ENCODE results near the gene PIPOX. TPM values are rescaled to one million over a fixed set of nuclear protein-coding genes. Genes with fewer than 3 reads are reported as not detected.

The PIPOX gene
- total RNA-seq, 1 donor from 2014 or later = 1.7 TPM

DNA sequence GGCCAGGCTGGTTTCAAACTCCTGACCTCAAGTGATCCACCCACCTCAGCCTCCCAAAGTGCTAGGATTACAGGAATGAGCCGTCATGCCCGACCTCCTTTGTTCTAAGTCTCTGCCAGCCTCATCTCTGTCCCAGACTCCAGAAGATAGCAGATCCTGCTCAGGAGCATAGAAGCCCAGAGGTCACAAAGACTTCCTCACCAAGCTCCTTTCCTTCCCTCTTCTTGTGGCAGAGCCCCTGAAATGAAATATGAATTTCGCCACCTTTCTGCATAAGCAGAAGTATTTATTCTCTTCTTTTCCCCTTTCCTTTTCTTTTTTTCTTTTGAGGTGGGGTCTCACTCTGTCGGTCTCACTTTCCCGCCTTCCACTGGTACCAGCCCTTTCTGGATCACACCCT lies 11.5 kb upstream of the PIPOX start:
- no peak overlapping the region for H3K27ac ChIP-seq
- TF ChIP-seq, protein P1, sequence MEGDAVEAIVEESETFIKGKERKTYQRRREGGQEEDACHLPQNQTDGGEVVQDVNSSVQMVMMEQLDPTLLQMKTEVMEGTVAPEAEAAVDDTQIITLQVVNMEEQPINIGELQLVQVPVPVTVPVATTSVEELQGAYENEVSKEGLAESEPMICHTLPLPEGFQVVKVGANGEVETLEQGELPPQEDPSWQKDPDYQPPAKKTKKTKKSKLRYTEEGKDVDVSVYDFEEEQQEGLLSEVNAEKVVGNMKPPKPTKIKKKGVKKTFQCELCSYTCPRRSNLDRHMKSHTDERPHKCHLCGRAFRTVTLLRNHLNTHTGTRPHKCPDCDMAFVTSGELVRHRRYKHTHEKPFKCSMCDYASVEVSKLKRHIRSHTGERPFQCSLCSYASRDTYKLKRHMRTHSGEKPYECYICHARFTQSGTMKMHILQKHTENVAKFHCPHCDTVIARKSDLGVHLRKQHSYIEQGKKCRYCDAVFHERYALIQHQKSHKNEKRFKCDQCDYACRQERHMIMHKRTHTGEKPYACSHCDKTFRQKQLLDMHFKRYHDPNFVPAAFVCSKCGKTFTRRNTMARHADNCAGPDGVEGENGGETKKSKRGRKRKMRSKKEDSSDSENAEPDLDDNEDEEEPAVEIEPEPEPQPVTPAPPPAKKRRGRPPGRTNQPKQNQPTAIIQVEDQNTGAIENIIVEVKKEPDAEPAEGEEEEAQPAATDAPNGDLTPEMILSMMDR (IDR thresholded peaks at IDR 0.05) = no peak
- TF ChIP-seq POLR2A (IDR thresholded peaks at IDR 0.05) = no peak
- TF ChIP-seq POLR2AphosphoS5 (IDR thresholded peaks at IDR 0.05; ENCODE audit: insufficient read depth in 1 of 2, low read depth in 1 of 2) = no peak

DNA sequence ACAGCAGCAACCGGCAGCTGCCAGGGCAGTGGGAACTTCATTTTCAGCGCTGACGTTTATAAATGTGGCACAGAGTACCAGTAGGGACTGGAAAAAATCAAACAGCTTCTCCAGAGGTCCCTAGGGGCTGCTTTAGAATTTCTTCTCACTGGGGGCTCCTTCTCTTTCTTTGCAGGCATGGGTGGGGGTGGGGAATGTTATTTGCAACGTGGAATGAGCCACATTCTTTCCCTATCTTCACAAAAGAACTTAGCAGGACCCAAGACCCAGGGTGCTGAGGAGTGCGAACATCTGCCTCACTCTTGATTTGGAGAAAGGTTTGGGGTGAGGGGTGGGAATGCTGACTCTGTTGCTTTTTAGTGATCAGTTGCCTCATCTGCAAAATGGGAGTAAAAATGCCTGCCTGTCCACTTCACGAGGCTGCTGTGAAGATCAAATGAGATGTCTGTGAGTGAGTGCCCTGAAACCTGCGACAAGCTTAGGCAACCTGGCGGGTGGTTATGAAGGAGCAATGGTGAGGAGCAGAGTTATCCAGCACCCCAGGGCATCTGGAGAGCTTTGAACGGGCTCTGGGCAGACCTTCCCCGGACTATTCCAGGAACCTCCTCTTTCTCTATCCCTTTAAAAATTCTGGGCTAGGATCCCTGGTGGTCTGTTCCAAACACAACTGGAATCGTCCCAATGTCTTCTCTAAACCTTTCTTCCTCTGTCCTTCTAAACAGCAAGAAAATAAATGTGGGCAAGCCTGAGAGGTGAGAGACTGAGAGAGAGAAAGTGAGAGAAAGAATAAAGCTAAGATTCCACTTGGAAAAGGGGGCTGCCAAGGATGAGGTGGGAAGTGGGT lies 10.7 kb upstream of the PIPOX start:
- Histone ChIP-seq H3K4me3 (no peak overlapping the region), H3K27ac (no peak overlapping the region), H3K27me3 (no peaks in the 10 kb centered on the region), H3K36me3 (no peaks in the 10 kb centered on the region), H3K4me1 (no peaks in the 10 kb centered on the region), H3K9me3 (no peaks in the 10 kb centered on the region)
- DNase-seq (ENCODE audit: extremely low spot score in 2 of 2) = no peak
- intact Hi-C loops (cut with DNase I) = no loop called here
- no peak for TF ChIP-seq POLR2A (IDR thresholded peaks at IDR 0.05)
- TF ChIP-seq, protein P1 (IDR thresholded peaks at IDR 0.05) = no peak
- no peak for TF ChIP-seq POLR2AphosphoS5 (IDR thresholded peaks at IDR 0.05; ENCODE audit: insufficient read depth in 1 of 2, low read depth in 1 of 2)

More for the DNA sequence above, 11.5 kb upstream of the PIPOX start:
- intact Hi-C loops (cut with DNase I) = no loop called here
- DNase-seq (ENCODE audit: extremely low spot score in 2 of 2) = no peak
- Histone ChIP-seq H3K27me3 (no peaks in the 10 kb centered on the region), H3K36me3 (no peaks in the 10 kb centered on the region), H3K9me3 (no peaks in the 10 kb centered on the region), H3K4me3 (no peak overlapping the region), H3K4me1 (no peaks in the 10 kb centered on the region)

DNA sequence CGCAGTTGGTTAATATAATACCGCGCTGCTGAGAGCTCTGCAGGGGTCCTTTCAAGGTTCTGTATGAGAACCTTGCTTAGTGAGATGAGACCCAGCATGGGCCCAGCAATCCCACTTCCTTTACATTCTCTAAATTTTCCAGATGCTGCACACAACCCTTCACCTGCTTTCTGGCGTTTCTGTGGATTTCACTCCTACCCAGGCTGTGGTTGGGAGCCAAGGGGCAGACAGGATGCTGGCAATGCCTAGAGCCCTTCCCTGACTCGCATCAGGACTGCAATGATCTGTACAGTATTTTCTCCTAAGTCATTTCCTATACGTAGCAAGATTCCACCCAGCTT lies 10.1 kb upstream of the PIPOX start:
- no peaks in the 10 kb centered on the region for H3K36me3 ChIP-seq
- H3K27me3 ChIP-seq = no peaks in the 10 kb centered on the region
- no peak overlapping the region for H3K27ac ChIP-seq
- H3K4me3 ChIP-seq = no peak overlapping the region
- DNase-seq (ENCODE audit: extremely low spot score in 2 of 2) = no peak
- no peaks in the 10 kb centered on the region for H3K4me1 ChIP-seq
- no peaks in the 10 kb centered on the region for H3K9me3 ChIP-seq
- intact Hi-C loops (cut with DNase I) = no loop called here
- TF ChIP-seq, protein P1 (IDR thresholded peaks at IDR 0.05) = no peak
- TF ChIP-seq POLR2A (IDR thresholded peaks at IDR 0.05) (no peak), POLR2AphosphoS5 (IDR thresholded peaks at IDR 0.05; ENCODE audit: insufficient read depth in 1 of 2, low read depth in 1 of 2) (no peak)

DNA sequence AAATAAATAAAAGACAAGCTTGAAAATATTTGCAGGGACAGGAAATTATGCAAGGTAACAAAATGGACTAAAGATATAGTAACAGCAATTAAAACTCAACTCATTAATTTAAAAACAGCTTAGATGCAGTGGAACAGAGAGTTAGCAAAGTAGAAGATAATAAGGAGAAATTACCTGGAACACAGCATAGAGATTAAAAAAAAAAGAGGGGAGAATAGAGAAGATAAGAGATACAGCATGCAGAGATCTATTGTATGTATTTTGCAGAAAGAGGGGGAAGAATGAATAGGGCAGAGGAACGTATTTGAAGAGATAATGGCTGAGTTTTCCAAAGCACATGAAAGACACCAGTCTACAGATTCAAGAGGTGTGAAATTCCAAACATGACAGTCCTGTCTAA lies 8.4 kb upstream of the PIPOX start:
- Histone ChIP-seq H3K9me3 (no peaks in the 10 kb centered on the region), H3K27me3 (no peaks in the 10 kb centered on the region), H3K4me1 (no peaks in the 10 kb centered on the region), H3K4me3 (no peak overlapping the region), H3K36me3 (no peaks in the 10 kb centered on the region), H3K27ac (no peak overlapping the region)
- DNase-seq (ENCODE audit: extremely low spot score in 2 of 2) = no peak
- TF ChIP-seq POLR2AphosphoS5 (IDR thresholded peaks at IDR 0.05; ENCODE audit: insufficient read depth in 1 of 2, low read depth in 1 of 2) (no peak), POLR2A (IDR thresholded peaks at IDR 0.05) (no peak)
- TF ChIP-seq, protein P1 (IDR thresholded peaks at IDR 0.05) = no peak
- intact Hi-C loops (cut with DNase I) = no loop called here

DNA sequence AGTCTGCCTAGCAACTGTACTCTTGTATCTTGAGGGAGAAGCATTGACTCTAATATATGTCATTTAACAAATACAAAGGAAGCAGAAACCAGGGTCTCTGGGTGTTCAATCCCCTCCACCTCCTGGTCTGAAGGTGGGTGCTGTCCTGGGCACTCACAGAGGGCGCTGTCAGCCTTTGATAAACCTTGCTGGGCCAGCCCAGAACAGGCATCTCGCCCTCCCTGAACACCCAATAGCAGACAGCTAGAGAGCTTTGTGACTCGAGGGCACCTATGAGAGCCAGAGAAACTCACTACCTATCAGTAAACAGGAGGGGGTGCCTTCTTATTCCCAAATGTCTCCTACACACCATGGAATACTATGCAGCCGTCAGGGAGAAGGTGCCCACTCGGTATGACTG lies 6.4 kb upstream of the PIPOX start:
- DNase-seq (ENCODE audit: extremely low spot score in 2 of 2) = no peak
- Histone ChIP-seq H3K27ac (no peak overlapping the region), H3K4me1 (no peaks in the 10 kb centered on the region), H3K9me3 (no peaks in the 10 kb centered on the region), H3K27me3 (no peaks in the 10 kb centered on the region), H3K4me3 (no peak overlapping the region), H3K36me3 (no peaks in the 10 kb centered on the region)
- intact Hi-C loops (cut with DNase I) = no loop called here
- no peak for TF ChIP-seq POLR2A (IDR thresholded peaks at IDR 0.05)
- TF ChIP-seq POLR2AphosphoS5 (IDR thresholded peaks at IDR 0.05; ENCODE audit: insufficient read depth in 1 of 2, low read depth in 1 of 2) = no peak
- TF ChIP-seq, protein P1 (IDR thresholded peaks at IDR 0.05) = no peak

All from vagina (tissue), 2 donors.